Keratinocyte (primary cell): ENCODE data around the gene MAJIN. TPM values are rescaled to one million over a fixed set of nuclear protein-coding genes. Genes with fewer than 3 reads are reported as not detected.
A peak's percentile ranks its signal among the peaks of the same experiment; 100 is the strongest.

ENCODE experiments used
- DNase-seq: peaks from one replicate; pipeline ENCODE4 v3.0.0-alpha.2; 2011; ENCODE audit warnings: low read depth, missing footprints, low spot score
- FAIRE-seq: peaks from 2 replicates; lab custom pipeline; 2011; peaks lifted over from hg19 to GRCh38; lab: Jason Lieb, UNC
- H2AFZ ChIP-seq: 2 replicates; pipeline ENCODE4 v1.6.0; 2012; ENCODE audit warnings: low read length, control low read depth, inconsistent platforms; ENCODE audit not compliant: control insufficient read depth
- H3K27ac ChIP-seq: 2 replicates; pipeline ENCODE4 v1.5.1; 2011; ENCODE audit warnings: low read length; ENCODE audit not compliant: control insufficient read depth, insufficient read depth
- H3K27me3 ChIP-seq: 3 replicates; pipeline ENCODE4 v1.6.0; 2011; ENCODE audit warnings: low read length; ENCODE audit not compliant: control insufficient read depth, insufficient read depth; ENCODE audit errors: extremely low read depth
- H3K36me3 ChIP-seq, 2 experiments: 2 replicates in 1 of 2; 3 replicates in 1 of 2; pipeline ENCODE4 v1.5.1; 2011; ENCODE audit warnings: low read length in 2 of 2, mild to moderate bottlenecking in 1 of 2; ENCODE audit not compliant: control insufficient read depth in 2 of 2, insufficient read depth in 2 of 2; ENCODE audit errors: extremely low read depth in 1 of 2
- H3K4me1 ChIP-seq: 3 replicates; pipeline ENCODE4 v1.5.1; 2011; ENCODE audit warnings: low read length; ENCODE audit not compliant: control insufficient read depth, insufficient read depth; ENCODE audit errors: extremely low read depth
- H3K4me2 ChIP-seq: 3 replicates; pipeline ENCODE4 v1.6.0; 2011; ENCODE audit warnings: low read depth, low read length; ENCODE audit not compliant: control insufficient read depth, insufficient read depth; ENCODE audit errors: extremely low read depth
- H3K4me3 ChIP-seq, 3 experiments: fragments of 200-600 bp in 1 of 3; sonication (generic) in 1 of 3; 2 replicates in 2 of 3; 3 replicates in 1 of 3; pipeline ENCODE4 v1.5.1; 2011 to 2016; ENCODE audit warnings: low read length in 3 of 3, mild to moderate bottlenecking in 3 of 3, control low read depth in 2 of 3, inconsistent platforms in 1 of 3, low read depth in 1 of 3, mixed read lengths in 1 of 3, mixed run types in 1 of 3, moderate library complexity in 1 of 3; ENCODE audit not compliant: control insufficient read depth in 2 of 3, insufficient read depth in 2 of 3; ENCODE audit errors: extremely low read depth in 1 of 3
- H3K79me2 ChIP-seq: 2 replicates; pipeline ENCODE4 v1.6.0; 2012; ENCODE audit warnings: low read length; ENCODE audit not compliant: control insufficient read depth, insufficient read depth
- H3K9ac ChIP-seq: 3 replicates; pipeline ENCODE4 v1.6.0; 2011; ENCODE audit warnings: low read length; ENCODE audit not compliant: control insufficient read depth, insufficient read depth; ENCODE audit errors: extremely low read depth
- H3K9me1 ChIP-seq: 3 replicates; pipeline ENCODE4 v1.6.0; 2011; ENCODE audit warnings: low read length; ENCODE audit not compliant: control insufficient read depth, insufficient read depth; ENCODE audit errors: extremely low read depth
- H3K9me3 ChIP-seq: 2 replicates; pipeline ENCODE4 v1.5.1; 2012; ENCODE audit warnings: low read depth, low read length; ENCODE audit not compliant: control insufficient read depth
- H4K20me1 ChIP-seq: 3 replicates; pipeline ENCODE4 v1.6.0; 2011; ENCODE audit warnings: low read length; ENCODE audit not compliant: control insufficient read depth, insufficient read depth; ENCODE audit errors: extremely low read depth
- EZH2 ChIP-seq: IDR thresholded peaks from one replicate; pipeline ENCODE4 v1.6.1; 2012; ENCODE audit warnings: inconsistent platforms, mild to moderate bottlenecking, low read length, moderate library complexity
- dilution Hi-C: fragments of 300-500 bp; cut with MboI; formaldehyde crosslinking; loops from one replicate; pipeline ENCODE4 v1.7.0; 2020; ENCODE audit warnings: low sequenced_read_pairs; ENCODE audit not compliant: extremely low pct_ligation_motif_present
- polyA plus RNA-seq, 5 experiments: library from polyadenylated mRNA; depleted of rRNA in 3 of 5; stranded (reverse) in 3 of 5; stranded (forward) in 1 of 5; unstranded in 1 of 5; fragments of >200 nt; gene quantifications; 1 replicate in 1 of 5; 2 replicates in 3 of 5; 3 replicates in 1 of 5; pipeline versions ENCODE4 v1.2.1 to v1.2.3, GENCODE V29; 2011 to 2012; ENCODE audit warnings: missing spikeins in 2 of 5, low read depth in 1 of 5, low replicate concordance in 1 of 5
- TF ChIP-seq, protein P1 (sequence below), 3 experiments: IDR thresholded peaks in 1 of 3; conservative IDR thresholded peaks in 1 of 3; optimal IDR thresholded peaks in 1 of 3; 2 replicates in 2 of 3; 3 replicates in 1 of 3; pipeline versions ENCODE3 to v1.5.1; 2011; ENCODE audit warnings: low read length in 3 of 3, mild to moderate bottlenecking in 3 of 3, moderate library complexity in 2 of 3, control low read depth in 1 of 3, inconsistent platforms in 1 of 3; ENCODE audit not compliant: insufficient read depth in 2 of 3; ENCODE audit errors: extremely low read depth in 1 of 3

MAJIN gene
- polyA plus RNA-seq, 1 donor (not counting 4 experiments of a cell fraction or from before 2014, with no cell fraction given), result 0.09 TPM

DNA sequence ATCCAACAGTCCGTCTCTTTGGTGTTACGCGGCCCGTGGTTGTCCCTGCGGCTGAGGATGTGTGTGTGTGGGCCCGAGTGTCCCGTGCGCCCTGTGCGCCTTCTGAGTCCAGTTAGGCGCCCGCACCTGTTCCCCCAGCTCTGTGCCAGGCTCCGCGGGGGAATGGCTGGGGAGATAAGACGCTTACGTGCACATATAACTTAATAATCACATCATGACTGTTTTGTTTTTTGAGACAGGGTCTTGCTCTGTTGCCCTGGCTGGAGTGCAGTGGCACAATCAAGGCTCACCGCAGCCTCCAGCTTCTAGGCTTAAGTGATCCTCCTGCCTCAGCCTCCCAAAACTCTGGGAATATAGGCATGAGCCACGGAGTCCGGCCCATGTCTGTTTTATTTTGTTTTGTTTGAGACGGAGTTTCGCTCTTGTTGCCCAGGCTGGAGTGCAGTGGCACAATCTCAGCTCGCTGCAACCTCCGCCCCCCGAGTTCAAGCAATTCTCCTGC, 42.9 kb upstream of the MAJIN start:
- Histone ChIP-seq H3K9me1 (no peaks in the 10 kb centered on the region), H3K27ac (peak overlapping the region; percentile 86), H2AFZ (peak overlapping the region; percentile 77), H3K9ac (peak overlapping the region; percentile 87), H4K20me1 (no peaks in the 10 kb centered on the region), H3K36me3 (peaks cover 9 to 18% of the 10 kb centered on the region in 2 experiments), H3K27me3 (no peaks in the 10 kb centered on the region), H3K4me2 (peak overlapping the region; percentile 85), H3K4me1 (peaks cover 8% of the 10 kb centered on the region), H3K4me3 (peak overlapping the region; percentile 70 to 77 (median 75)), H3K79me2 (peaks cover 8% of the 10 kb centered on the region), H3K9me3 (no peaks in the 10 kb centered on the region)
- TF ChIP-seq EZH2, result no peak
- TF ChIP-seq, protein P1, sequence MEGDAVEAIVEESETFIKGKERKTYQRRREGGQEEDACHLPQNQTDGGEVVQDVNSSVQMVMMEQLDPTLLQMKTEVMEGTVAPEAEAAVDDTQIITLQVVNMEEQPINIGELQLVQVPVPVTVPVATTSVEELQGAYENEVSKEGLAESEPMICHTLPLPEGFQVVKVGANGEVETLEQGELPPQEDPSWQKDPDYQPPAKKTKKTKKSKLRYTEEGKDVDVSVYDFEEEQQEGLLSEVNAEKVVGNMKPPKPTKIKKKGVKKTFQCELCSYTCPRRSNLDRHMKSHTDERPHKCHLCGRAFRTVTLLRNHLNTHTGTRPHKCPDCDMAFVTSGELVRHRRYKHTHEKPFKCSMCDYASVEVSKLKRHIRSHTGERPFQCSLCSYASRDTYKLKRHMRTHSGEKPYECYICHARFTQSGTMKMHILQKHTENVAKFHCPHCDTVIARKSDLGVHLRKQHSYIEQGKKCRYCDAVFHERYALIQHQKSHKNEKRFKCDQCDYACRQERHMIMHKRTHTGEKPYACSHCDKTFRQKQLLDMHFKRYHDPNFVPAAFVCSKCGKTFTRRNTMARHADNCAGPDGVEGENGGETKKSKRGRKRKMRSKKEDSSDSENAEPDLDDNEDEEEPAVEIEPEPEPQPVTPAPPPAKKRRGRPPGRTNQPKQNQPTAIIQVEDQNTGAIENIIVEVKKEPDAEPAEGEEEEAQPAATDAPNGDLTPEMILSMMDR (optimal IDR thresholded peaks at IDR 0.05 in 1 of 3, IDR thresholded peaks at IDR 0.05 in 1 of 3, conservative IDR thresholded peaks at IDR 0.05 in 1 of 3; ENCODE audit: extremely low read depth in 1 of 3, insufficient read depth in 2 of 3, low read length in 3 of 3), result no peak
- dilution Hi-C loops, result no loop called here
- DNase-seq (no peak), FAIRE-seq (no peak)

DNA sequence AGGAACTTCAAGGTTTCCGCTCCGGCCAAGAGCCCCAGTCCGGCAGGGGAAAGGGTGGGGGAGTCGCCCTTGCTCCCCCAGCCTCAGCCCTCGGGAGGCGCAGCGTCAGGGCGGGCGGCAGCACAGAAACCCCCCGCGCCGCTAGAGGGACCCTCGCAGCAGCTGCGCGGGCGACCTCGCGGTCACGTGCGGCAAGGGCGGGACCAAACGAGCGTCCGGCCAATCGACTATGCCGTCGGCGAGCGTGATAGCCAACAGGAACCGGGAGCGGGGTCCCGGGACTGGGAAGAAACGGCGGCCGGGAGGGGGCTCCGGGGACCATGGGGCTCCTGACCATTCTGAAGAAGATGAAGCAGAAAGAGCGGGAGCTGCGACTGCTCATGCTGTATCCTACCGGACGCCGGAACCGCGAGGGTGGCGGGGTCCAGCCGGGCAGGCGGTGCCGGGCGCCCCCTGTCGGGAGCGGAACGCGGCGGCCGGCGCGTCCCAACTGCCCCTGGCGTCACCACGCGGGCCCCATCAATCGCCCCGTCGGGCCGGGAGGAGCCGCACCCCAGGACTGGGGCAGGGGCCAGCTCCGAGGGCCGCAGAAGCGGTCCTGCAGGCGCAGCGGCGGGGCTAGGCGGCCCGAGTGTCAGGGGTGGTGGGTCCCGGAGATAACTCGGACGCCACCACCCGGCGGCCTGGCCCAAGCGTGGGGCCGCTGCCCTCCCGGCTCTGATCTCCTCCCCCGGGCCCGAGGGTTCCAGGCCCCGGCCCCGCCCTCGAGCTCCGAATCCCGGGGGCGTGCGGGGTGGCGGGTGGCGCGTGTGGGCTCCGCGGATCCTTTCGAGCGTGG, 42.2 kb upstream of the MAJIN start, which contains the start of gene ARL2:
Gene ARL2, plus strand, starts transcription at position 273 of the 838 bp plus-strand sequence. Its CDS starts 48 bp downstream, at position 321.
- DNase-seq, result peak; percentile 25
- Histone ChIP-seq H2AFZ (peak within 1 kb of the TSS; percentile 89), H3K9me1 (no peaks in the 10 kb centered on the region), H3K9ac (peak within 1 kb of the TSS; percentile 87), H4K20me1 (no peaks in the 10 kb centered on the region), H3K4me1 (peaks cover 8% of the 10 kb centered on the region), H3K79me2 (peaks cover 8% of the 10 kb centered on the region), H3K27me3 (no peaks in the 10 kb centered on the region), H3K36me3 (peaks cover 8 to 18% of the 10 kb centered on the region in 2 experiments), H3K9me3 (no peaks in the 10 kb centered on the region), H3K4me3 (peak within 1 kb of the TSS; percentile 70 to 77 (median 75)), H3K4me2 (peak within 1 kb of the TSS; percentile 85), H3K27ac (peak within 1 kb of the TSS; percentile 86)
- FAIRE-seq, result no peak
- dilution Hi-C loops, result no loop called here
- TF ChIP-seq, protein P1 (optimal IDR thresholded peaks at IDR 0.05 in 1 of 3, IDR thresholded peaks at IDR 0.05 in 1 of 3, conservative IDR thresholded peaks at IDR 0.05 in 1 of 3; ENCODE audit: extremely low read depth in 1 of 3, insufficient read depth in 2 of 3, low read length in 3 of 3), result peak; percentile 56 to 88 (median 87)
- no peak for TF ChIP-seq EZH2
